PC-3 (cell line): ENCODE results near the gene NR5A1.

Source experiments
- EZH2 ChIP-seq: fragments of 300-600 bp; sonication (generic); IDR thresholded peaks from one replicate; pipeline ENCODE4 v1.6.1; 2017; ENCODE audit warnings: antibody characterized with exemption, mild to moderate bottlenecking, low read length; ENCODE audit not compliant: unreplicated experiment
- EZH2phosphoT487 ChIP-seq: fragments of 300-600 bp; sonication (generic); IDR thresholded peaks from 2 replicates; pipeline ENCODE4 v1.6.1; 2018; ENCODE audit warnings: mild to moderate bottlenecking, antibody characterized with exemption, low read length, borderline replicate concordance
- TF ChIP-seq, protein P1 (sequence below): fragments of 300-600 bp; sonication (generic); conservative IDR thresholded peaks from 2 replicates; pipeline ENCODE4 v1.5.1; 2017; ENCODE audit warnings: antibody characterized with exemption, low read depth, mild to moderate bottlenecking, low read length

DNA sequence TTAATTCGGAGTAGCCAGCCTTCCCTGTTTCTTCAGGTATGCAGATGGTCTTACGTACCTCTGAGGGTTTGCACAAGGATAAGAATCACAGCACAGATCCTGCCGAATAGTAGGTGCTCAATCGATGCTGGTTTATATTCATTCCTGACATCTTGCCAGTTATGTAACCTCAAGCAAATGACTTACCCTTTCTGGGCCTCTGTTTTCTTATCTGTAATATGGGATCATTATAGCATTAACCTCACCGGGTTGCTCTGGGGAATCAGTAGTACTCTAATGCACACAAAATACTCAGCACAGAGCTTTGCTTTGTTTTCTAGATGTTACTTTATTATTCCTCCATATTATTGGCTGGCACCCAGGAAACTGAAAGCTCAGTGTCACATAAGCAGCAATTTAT, 7.7 kb upstream of the NR5A1 start:
- TF ChIP-seq, protein P1, sequence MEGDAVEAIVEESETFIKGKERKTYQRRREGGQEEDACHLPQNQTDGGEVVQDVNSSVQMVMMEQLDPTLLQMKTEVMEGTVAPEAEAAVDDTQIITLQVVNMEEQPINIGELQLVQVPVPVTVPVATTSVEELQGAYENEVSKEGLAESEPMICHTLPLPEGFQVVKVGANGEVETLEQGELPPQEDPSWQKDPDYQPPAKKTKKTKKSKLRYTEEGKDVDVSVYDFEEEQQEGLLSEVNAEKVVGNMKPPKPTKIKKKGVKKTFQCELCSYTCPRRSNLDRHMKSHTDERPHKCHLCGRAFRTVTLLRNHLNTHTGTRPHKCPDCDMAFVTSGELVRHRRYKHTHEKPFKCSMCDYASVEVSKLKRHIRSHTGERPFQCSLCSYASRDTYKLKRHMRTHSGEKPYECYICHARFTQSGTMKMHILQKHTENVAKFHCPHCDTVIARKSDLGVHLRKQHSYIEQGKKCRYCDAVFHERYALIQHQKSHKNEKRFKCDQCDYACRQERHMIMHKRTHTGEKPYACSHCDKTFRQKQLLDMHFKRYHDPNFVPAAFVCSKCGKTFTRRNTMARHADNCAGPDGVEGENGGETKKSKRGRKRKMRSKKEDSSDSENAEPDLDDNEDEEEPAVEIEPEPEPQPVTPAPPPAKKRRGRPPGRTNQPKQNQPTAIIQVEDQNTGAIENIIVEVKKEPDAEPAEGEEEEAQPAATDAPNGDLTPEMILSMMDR = no peak
- TF ChIP-seq EZH2 (no peak), EZH2phosphoT487 (no peak)
